GM19463 (cell line): Measurements from ENCODE around the gene UBXN10.

Source experiments
- ATAC-seq: cut with Tn5 transposase; IDR thresholded peaks from one replicate; pipeline ENCODE4 v1.9.1; 2021; ENCODE audit warnings: mild to moderate bottlenecking, moderate library complexity; ENCODE audit not compliant: unreplicated experiment

The UBXN10 gene

GRCh38 chr1:20151906-20152598 lies 33.8 kb upstream of the UBXN10 start:
- ATAC-seq: peak; percentile 60

- no peak for ATAC-seq
These were observed 33.3 kb upstream of the UBXN10 start for GRCh38 chr1:20152599-20152930.

- no peak for ATAC-seq
These were observed 32.9 kb upstream of the UBXN10 start for GRCh38 chr1:20153000-20153418.

GRCh38 chr1:20154301-20154831 lies 31.5 kb upstream of the UBXN10 start:
- no peak for ATAC-seq

GRCh38 chr1:20158358-20159070 lies 27.4 kb upstream of the UBXN10 start:
- ATAC-seq: no peak

GRCh38 chr1:20160034-20160433 lies 25.9 kb upstream of the UBXN10 start:
- no peak for ATAC-seq

- ATAC-seq: no peak
These were observed 21.1 kb upstream of the UBXN10 start for GRCh38 chr1:20164694-20165202.

- no peak for ATAC-seq
These were observed 20.4 kb upstream of the UBXN10 start for GRCh38 chr1:20165522-20165951.

- no peak for ATAC-seq
These were observed 19.8 kb upstream of the UBXN10 start for GRCh38 chr1:20166051-20166450.

- ATAC-seq: no peak
These were observed 18.8 kb upstream of the UBXN10 start for GRCh38 chr1:20167126-20167525.

- no peak for ATAC-seq
These were observed 17.1 kb upstream of the UBXN10 start for GRCh38 chr1:20168564-20169491.

- no peak for ATAC-seq
These were observed 16.0 kb upstream of the UBXN10 start for GRCh38 chr1:20169932-20170331.

GRCh38 chr1:20172033-20172590 lies 13.8 kb upstream of the UBXN10 start:
- no peak for ATAC-seq

- no peak for ATAC-seq
These were observed 10.8 kb upstream of the UBXN10 start for GRCh38 chr1:20174937-20175666.

- ATAC-seq: no peak
These were observed 7.1 kb upstream of the UBXN10 start for GRCh38 chr1:20178634-20179370.

- no peak for ATAC-seq
These were observed 6.3 kb upstream of the UBXN10 start for GRCh38 chr1:20179371-20180128.

GRCh38 chr1:20180129-20180843 lies 5.6 kb upstream of the UBXN10 start:
- no peak for ATAC-seq

- no peak for ATAC-seq
These were observed 5.1 kb upstream of the UBXN10 start for GRCh38 chr1:20180844-20181207.
